Measurements from ENCODE around the gene MAB21L3. TPM values are rescaled to one million over a fixed set of nuclear protein-coding genes. Genes with fewer than 3 reads are reported as not detected.

MAB21L3 gene
- total RNA-seq, 1 donor from 2014 or later = not detected

- no peak overlapping the region for H3K27ac Mint-ChIP-seq (ENCODE audit: unreplicated experiment)
- TF ChIP-seq CTCF (IDR thresholded peaks at IDR 0.05) = no peak
- peaks cover 5% of the 10 kb centered on the region for H3K36me3 Mint-ChIP-seq (ENCODE audit: unreplicated experiment)
- no peaks in the 10 kb centered on the region for H3K27me3 Mint-ChIP-seq (ENCODE audit: unreplicated experiment)
- H3K4me1 Mint-ChIP-seq (ENCODE audit: unreplicated experiment) = no peaks in the 10 kb centered on the region
- no peak overlapping the region for H3K4me3 Mint-ChIP-seq (ENCODE audit: unreplicated experiment)
- peaks cover 11% of the 10 kb centered on the region for H3K9me3 Mint-ChIP-seq (ENCODE audit: unreplicated experiment)
- no peak for DNase-seq (ENCODE audit: extremely low spot score, unreplicated experiment)
Observed at GRCh38 chr1:116097626-116098025, 13.6 kb upstream of the MAB21L3 start.

- no peaks in the 10 kb centered on the region for H3K4me1 Mint-ChIP-seq (ENCODE audit: unreplicated experiment)
- H3K36me3 Mint-ChIP-seq (ENCODE audit: unreplicated experiment) = peaks cover 5% of the 10 kb centered on the region
- TF ChIP-seq CTCF (IDR thresholded peaks at IDR 0.05) = no peak
- no peaks in the 10 kb centered on the region for H3K27me3 Mint-ChIP-seq (ENCODE audit: unreplicated experiment)
- peaks cover 6% of the 10 kb centered on the region for H3K9me3 Mint-ChIP-seq (ENCODE audit: unreplicated experiment)
- no peak overlapping the region for H3K4me3 Mint-ChIP-seq (ENCODE audit: unreplicated experiment)
- H3K27ac Mint-ChIP-seq (ENCODE audit: unreplicated experiment) = no peak overlapping the region
- DNase-seq (ENCODE audit: extremely low spot score, unreplicated experiment) = no peak
Observed at GRCh38 chr1:116099379-116099778, 11.8 kb upstream of the MAB21L3 start.

- Mint-ChIP-seq H3K36me3 (ENCODE audit: unreplicated experiment) (peaks cover 4% of the 10 kb centered on the region), H3K27ac (ENCODE audit: unreplicated experiment) (no peak overlapping the region), H3K27me3 (ENCODE audit: unreplicated experiment) (no peaks in the 10 kb centered on the region), H3K9me3 (ENCODE audit: unreplicated experiment) (peaks cover 5% of the 10 kb centered on the region), H3K4me3 (ENCODE audit: unreplicated experiment) (no peak overlapping the region), H3K4me1 (ENCODE audit: unreplicated experiment) (no peaks in the 10 kb centered on the region)
- no peak for DNase-seq (ENCODE audit: extremely low spot score, unreplicated experiment)
- TF ChIP-seq CTCF (IDR thresholded peaks at IDR 0.05) = no peak
Observed at GRCh38 chr1:116099919-116100318, 11.3 kb upstream of the MAB21L3 start.

GRCh38 chr1:116104667-116105066 lies 6.5 kb upstream of the MAB21L3 start:
- Mint-ChIP-seq H3K9me3 (ENCODE audit: unreplicated experiment) (no peaks in the 10 kb centered on the region), H3K27ac (ENCODE audit: unreplicated experiment) (no peak overlapping the region), H3K27me3 (ENCODE audit: unreplicated experiment) (peaks cover 7% of the 10 kb centered on the region), H3K36me3 (ENCODE audit: unreplicated experiment) (no peaks in the 10 kb centered on the region), H3K4me1 (ENCODE audit: unreplicated experiment) (no peaks in the 10 kb centered on the region), H3K4me3 (ENCODE audit: unreplicated experiment) (no peak overlapping the region)
- no peak for TF ChIP-seq CTCF (IDR thresholded peaks at IDR 0.05)
- no peak for DNase-seq (ENCODE audit: extremely low spot score, unreplicated experiment)

- Mint-ChIP-seq H3K9me3 (ENCODE audit: unreplicated experiment) (no peaks in the 10 kb centered on the region), H3K27ac (ENCODE audit: unreplicated experiment) (no peak overlapping the region), H3K27me3 (ENCODE audit: unreplicated experiment) (peaks cover 11% of the 10 kb centered on the region), H3K4me1 (ENCODE audit: unreplicated experiment) (no peaks in the 10 kb centered on the region), H3K36me3 (ENCODE audit: unreplicated experiment) (no peaks in the 10 kb centered on the region), H3K4me3 (ENCODE audit: unreplicated experiment) (no peak overlapping the region)
- no peak for DNase-seq (ENCODE audit: extremely low spot score, unreplicated experiment)
- TF ChIP-seq CTCF (IDR thresholded peaks at IDR 0.05) = no peak
Observed at GRCh38 chr1:116105996-116106395, 5.2 kb upstream of the MAB21L3 start.

Measured in osteocyte (in vitro differentiated cells).